ENCODE measurements around the gene SOX13. TPM values are rescaled to one million over a fixed set of nuclear protein-coding genes. Genes with fewer than 3 reads are reported as not detected.
A peak's percentile ranks its signal among the peaks of the same experiment; 100 is the strongest.

Gene SOX13
- total and polyA plus RNA-seq, 9 of the 15 experiments (the other 6 are each of a cell fraction or from before 2014, with no cell fraction given): 0.03 to 0.35 (median 0.06) TPM; not detected in 5

DNA sequence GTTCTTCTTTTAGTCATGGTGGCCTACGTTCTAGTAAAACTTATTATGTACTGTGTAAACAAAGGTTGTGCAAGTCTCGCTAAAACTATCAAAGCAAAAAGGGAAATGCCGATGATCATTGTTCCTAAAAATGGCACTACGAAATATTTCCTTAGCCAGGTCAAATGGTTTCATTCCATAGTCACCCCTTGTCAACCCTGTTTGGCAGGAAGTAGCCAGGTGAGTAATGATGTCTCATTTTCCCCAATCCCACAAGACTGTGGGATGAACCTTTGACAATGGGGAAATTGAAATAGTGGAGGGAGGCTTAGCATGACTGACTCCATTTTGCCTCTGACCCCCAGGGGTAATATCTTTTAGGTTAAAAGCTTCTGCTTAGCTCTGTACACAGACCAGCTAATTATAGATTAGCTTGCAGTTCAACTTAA is 98.8 kb downstream of the SOX13 start (continued):
- TF ChIP-seq, protein P1, sequence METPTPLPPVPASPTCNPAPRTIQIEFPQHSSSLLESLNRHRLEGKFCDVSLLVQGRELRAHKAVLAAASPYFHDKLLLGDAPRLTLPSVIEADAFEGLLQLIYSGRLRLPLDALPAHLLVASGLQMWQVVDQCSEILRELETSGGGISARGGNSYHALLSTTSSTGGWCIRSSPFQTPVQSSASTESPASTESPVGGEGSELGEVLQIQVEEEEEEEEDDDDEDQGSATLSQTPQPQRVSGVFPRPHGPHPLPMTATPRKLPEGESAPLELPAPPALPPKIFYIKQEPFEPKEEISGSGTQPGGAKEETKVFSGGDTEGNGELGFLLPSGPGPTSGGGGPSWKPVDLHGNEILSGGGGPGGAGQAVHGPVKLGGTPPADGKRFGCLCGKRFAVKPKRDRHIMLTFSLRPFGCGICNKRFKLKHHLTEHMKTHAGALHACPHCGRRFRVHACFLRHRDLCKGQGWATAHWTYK (CRISPR knock-in tag; IDR thresholded peaks at IDR 0.05): peak; percentile 96
- TF ChIP-seq ZNF79 (CRISPR knock-in tag; IDR thresholded peaks at IDR 0.05; ENCODE audit: low read depth): peak; percentile 94
- TF ChIP-seq HCFC1 (IDR thresholded peaks at IDR 0.05; ENCODE audit: low read depth, low read length): no peak
- TF ChIP-seq TOE1 (IDR thresholded peaks at IDR 0.05; ENCODE audit: borderline replicate concordance): no peak
- TF ChIP-seq TOE1 (CRISPR knock-in tag; IDR thresholded peaks at IDR 0.05; ENCODE audit: borderline replicate concordance, low read depth): no peak
- TF ChIP-seq DNMT1 (IDR thresholded peaks at IDR 0.05): no peak
- TF ChIP-seq, protein P2, sequence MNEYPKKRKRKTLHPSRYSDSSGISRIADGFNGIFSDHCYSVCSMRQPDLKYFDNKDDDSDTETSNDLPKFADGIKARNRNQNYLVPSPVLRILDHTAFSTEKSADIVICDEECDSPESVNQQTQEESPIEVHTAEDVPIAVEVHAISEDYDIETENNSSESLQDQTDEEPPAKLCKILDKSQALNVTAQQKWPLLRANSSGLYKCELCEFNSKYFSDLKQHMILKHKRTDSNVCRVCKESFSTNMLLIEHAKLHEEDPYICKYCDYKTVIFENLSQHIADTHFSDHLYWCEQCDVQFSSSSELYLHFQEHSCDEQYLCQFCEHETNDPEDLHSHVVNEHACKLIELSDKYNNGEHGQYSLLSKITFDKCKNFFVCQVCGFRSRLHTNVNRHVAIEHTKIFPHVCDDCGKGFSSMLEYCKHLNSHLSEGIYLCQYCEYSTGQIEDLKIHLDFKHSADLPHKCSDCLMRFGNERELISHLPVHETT (CRISPR knock-in tag; conservative IDR thresholded peaks at IDR 0.05 in 1 of 2, IDR thresholded peaks at IDR 0.05 in 1 of 2): peak in 1 of 2 experiments; percentile 98; a peak in 2 of 4 replicates
- no peak for TF ChIP-seq NCOA1 (IDR thresholded peaks at IDR 0.05; ENCODE audit: low read depth)
- TF ChIP-seq TAF15 (IDR thresholded peaks at IDR 0.05; ENCODE audit: low read depth, low read length): no peak
- TF ChIP-seq ZZZ3 (IDR thresholded peaks at IDR 0.05): no peak
- no peak for TF ChIP-seq ESRRA (IDR thresholded peaks at IDR 0.05; ENCODE audit: borderline replicate concordance, low read depth)
- TF ChIP-seq, protein P3, sequence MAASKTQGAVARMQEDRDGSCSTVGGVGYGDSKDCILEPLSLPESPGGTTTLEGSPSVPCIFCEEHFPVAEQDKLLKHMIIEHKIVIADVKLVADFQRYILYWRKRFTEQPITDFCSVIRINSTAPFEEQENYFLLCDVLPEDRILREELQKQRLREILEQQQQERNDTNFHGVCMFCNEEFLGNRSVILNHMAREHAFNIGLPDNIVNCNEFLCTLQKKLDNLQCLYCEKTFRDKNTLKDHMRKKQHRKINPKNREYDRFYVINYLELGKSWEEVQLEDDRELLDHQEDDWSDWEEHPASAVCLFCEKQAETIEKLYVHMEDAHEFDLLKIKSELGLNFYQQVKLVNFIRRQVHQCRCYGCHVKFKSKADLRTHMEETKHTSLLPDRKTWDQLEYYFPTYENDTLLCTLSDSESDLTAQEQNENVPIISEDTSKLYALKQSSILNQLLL (CRISPR knock-in tag; IDR thresholded peaks at IDR 0.05; ENCODE audit: borderline replicate concordance): no peak
- TF ChIP-seq, protein P4, sequence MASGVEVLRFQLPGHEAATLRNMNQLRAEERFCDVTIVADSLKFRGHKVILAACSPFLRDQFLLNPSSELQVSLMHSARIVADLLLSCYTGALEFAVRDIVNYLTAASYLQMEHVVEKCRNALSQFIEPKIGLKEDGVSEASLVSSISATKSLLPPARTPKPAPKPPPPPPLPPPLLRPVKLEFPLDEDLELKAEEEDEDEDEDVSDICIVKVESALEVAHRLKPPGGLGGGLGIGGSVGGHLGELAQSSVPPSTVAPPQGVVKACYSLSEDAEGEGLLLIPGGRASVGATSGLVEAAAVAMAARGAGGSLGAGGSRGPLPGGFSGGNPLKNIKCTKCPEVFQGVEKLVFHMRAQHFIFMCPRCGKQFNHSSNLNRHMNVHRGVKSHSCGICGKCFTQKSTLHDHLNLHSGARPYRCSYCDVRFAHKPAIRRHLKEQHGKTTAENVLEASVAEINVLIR (CRISPR knock-in tag; IDR thresholded peaks at IDR 0.05): peak; percentile 82
- no peak for TF ChIP-seq ZNF780A (CRISPR knock-in tag; IDR thresholded peaks at IDR 0.05)
- TF ChIP-seq FUS (optimal IDR thresholded peaks at IDR 0.05; ENCODE audit: low read depth, low read length): no peak
- no peak for TF ChIP-seq HMG20B (CRISPR knock-in tag; IDR thresholded peaks at IDR 0.05)
- TF ChIP-seq ZNF408 (CRISPR knock-in tag; IDR thresholded peaks at IDR 0.05; ENCODE audit: low read depth): no peak
- TF ChIP-seq, protein P5, sequence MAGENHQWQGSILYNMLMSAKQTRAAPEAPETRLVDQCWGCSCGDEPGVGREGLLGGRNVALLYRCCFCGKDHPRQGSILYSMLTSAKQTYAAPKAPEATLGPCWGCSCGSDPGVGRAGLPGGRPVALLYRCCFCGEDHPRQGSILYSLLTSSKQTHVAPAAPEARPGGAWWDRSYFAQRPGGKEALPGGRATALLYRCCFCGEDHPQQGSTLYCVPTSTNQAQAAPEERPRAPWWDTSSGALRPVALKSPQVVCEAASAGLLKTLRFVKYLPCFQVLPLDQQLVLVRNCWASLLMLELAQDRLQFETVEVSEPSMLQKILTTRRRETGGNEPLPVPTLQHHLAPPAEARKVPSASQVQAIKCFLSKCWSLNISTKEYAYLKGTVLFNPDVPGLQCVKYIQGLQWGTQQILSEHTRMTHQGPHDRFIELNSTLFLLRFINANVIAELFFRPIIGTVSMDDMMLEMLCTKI (IDR thresholded peaks at IDR 0.05; ENCODE audit: partially characterized antibody): no peak
- TF ChIP-seq CHCHD3 (CRISPR knock-in tag; IDR thresholded peaks at IDR 0.05): no peak
- TF ChIP-seq, protein P6, sequence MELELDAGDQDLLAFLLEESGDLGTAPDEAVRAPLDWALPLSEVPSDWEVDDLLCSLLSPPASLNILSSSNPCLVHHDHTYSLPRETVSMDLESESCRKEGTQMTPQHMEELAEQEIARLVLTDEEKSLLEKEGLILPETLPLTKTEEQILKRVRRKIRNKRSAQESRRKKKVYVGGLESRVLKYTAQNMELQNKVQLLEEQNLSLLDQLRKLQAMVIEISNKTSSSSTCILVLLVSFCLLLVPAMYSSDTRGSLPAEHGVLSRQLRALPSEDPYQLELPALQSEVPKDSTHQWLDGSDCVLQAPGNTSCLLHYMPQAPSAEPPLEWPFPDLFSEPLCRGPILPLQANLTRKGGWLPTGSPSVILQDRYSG (tag; conservative IDR thresholded peaks at IDR 0.05; ENCODE audit: low read depth): peak; percentile 87
- no peak for TF ChIP-seq RBBP5 (IDR thresholded peaks at IDR 0.05; ENCODE audit: borderline replicate concordance, insufficient read depth, low read length, poor library complexity, severe bottlenecking)
